Measurements from ENCODE around the gene CDH22.

The CDH22 gene, protein sequence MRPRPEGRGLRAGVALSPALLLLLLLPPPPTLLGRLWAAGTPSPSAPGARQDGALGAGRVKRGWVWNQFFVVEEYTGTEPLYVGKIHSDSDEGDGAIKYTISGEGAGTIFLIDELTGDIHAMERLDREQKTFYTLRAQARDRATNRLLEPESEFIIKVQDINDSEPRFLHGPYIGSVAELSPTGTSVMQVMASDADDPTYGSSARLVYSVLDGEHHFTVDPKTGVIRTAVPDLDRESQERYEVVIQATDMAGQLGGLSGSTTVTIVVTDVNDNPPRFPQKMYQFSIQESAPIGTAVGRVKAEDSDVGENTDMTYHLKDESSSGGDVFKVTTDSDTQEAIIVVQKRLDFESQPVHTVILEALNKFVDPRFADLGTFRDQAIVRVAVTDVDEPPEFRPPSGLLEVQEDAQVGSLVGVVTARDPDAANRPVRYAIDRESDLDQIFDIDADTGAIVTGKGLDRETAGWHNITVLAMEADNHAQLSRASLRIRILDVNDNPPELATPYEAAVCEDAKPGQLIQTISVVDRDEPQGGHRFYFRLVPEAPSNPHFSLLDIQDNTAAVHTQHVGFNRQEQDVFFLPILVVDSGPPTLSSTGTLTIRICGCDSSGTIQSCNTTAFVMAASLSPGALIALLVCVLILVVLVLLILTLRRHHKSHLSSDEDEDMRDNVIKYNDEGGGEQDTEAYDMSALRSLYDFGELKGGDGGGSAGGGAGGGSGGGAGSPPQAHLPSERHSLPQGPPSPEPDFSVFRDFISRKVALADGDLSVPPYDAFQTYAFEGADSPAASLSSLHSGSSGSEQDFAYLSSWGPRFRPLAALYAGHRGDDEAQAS

GRCh38 chr20:46308258-46309157 lies at the start of gene CDH22:
CDH22 (minus strand) TSS chr20:46308498; CDS start chr20:46251294, 57,204 bp downstream.
- peak; percentile 15 for DNase-seq

DNA sequence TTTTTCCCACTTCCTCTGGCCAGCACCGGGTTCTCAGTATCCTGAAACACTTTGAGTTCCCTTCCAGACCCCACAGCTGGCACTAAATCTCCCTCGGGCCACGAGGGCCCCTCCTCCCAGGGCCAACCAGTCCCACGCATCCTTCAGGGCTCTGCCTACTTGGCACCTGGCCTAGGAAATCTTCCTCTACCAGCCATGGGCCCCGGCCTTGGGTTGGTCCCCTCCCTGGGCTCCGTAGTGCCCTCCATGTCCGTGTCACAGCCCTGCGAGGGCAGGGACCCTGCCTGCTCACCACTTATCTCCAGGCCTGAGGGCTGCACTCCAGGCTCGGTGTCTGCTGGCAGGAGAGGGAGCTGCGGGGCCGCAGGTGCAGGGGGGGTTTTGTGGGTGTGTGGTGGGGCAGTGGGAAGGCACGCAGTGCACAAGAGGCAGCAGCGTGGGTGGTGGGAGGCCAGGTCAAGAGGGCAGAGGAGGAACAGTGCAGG lies 48.8 kb upstream of the CDH22 start:
- DNase-seq, result no peak

DNA sequence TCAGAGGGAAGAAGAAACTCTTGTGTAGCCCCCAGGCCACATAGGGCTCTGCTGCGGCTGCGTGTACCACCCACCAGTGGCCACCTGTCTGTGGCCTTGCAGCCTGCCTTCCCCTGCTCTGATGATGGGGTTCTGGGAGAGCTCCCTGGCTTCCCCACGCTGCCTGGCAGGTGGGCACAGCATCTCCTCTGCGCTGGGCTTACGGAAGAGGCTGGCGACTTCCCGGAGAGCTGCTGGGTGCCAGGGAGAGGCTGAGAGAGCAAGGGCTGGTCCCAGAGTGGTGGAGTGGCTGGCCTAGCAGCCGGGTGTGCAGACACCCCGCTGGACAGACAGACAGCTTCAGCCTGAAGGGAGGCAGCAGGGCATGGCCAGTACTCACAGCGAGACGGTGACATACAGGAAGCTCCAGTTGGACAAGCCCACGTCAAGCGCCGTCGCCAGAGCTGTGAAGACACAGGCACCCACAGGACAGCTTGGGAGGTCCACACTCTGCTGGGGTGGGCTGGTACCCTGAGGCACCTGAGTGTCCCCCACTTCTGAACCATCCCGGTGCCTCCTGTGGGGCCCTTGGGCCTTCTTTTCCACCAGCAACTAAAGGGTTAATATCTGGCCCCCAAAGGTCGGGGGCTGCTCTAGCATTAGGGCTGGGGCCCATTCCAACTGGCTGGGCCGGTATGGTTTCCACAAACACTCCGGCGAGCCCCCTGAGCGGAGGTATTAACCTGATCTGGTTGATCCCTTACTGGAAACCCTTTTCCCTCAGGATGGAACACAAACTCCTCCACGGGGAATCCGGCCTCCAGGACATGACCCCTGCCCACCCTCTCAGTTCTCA lies 48.1 kb upstream of the CDH22 start:
- no peak for DNase-seq

GRCh38 chr20:46355778-46356177 lies 47.5 kb upstream of the CDH22 start:
- no peak for DNase-seq

DNA sequence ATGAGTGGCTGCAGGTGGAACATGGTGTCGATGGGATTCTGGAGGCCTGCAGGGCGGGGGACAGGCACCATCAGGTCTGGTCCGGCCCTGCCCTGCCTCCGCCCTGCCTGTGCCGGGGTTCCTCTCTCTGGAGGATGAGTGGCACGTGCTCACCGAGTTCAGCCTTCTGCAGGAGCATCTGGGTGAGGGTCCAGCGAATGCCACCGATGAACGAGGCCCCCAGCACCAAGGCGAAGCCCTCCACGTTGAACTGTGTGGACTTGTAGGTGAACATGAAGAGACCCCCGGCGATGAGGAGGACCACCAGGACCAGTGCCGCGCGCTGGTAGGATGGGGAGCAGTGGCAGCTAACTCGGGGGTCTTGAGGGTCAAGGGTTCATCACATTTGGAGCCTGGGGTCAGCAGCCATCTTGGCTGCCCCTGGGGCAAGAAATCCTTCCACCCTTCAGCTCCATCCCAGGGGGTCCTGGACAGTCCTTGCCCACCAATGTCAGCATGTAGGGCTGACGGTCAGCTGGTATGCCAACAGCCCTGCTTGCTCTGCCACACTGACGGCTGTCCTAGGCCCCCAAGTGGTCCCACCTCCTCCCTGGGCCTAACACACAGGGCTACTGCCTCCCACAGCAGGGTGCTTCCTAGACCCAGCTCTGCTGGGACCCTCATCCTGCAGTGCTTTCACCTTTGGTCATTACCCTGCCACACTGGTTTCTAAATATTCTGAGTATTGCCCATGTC lies 46.8 kb upstream of the CDH22 start:
- no peak for DNase-seq

DNA sequence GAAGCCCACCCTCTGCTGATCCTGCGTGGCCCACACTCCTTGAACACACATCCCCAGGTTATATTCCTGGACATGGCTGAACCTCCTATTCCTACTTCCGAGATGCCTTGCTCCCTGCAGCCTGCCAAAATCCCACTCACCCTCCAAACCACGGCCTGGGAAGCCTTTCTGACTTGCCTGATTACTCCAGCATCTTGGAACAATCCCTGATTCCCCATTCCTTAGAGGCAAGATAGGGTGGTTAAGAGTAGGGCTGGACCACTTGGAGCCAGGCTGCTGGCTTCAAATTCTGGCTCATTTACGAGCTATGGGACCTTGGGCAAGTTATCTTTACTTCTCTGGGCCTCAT lies 45.9 kb upstream of the CDH22 start:
- DNase-seq, result no peak

DNA sequence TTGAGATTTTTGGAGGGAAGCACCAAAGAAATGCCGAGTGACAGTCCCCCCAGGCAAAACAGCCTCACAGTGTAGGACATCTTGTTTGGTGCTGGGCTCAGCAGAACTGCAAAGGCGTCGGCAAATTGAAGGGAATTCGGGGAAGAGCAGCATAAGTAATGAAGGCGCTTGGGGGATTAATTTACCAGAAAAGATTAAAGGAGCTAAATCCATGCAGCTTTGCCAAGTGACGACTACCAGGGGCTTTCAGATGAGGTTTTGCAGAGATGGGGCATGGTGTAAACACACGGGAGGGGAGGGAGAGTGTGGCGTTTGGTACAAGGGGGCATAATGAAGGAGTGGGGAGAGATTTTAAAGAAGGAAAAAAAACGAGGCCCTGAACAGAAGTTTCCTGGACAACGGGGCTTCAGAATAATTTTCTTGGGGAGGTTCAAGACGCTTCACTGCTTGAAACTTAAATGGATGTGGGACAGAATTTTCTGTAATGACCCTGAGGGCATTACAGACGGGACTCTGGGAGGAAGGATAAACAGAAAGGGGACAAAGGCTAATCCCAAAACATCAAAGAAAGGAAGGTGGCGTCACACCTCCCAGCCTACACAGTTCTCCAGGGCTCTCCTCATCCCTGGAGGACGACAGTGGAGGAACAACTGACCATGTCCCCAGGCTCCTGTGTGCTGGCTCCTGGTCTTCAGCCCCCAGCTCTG lies 45.4 kb upstream of the CDH22 start:
- DNase-seq, result no peak

- no peak for DNase-seq
Measured at GRCh38 chr20:46352370-46352938, 44.2 kb upstream of the CDH22 start.

DNA sequence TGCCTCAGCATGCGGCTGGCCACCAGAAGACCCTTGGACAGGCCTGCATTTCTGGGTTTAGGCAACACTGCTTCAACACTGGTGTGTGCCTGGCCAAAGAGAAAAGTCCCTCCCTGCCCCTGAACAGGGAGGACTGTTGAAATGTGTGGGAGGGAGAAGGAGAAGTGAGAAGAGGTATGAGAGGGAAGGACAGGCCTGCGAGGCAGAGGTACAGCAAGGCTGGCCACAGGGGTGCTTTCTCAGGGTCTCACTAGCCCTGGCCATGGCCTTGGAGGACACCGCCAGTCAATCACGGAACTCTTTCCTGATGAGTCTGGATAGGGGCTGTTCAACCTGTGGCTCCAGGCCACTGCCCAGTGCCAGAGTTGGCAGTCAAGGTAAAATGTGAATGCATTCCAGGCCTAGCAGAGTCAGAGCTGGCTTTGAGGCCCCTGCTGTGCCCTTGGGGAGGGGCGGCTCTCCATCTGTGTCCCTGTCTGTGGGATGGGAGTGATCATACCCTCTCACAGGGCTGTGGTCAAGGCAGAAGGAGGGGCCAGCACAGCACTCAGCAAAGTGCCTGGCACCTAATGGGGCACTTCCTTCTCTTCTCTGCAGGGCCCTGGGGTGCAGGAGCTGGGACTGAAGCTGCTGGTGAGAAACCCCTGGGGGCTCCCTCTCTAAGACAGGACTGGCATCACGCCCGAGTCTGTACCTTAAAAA lies 43.2 kb upstream of the CDH22 start:
- DNase-seq, result no peak

DNA sequence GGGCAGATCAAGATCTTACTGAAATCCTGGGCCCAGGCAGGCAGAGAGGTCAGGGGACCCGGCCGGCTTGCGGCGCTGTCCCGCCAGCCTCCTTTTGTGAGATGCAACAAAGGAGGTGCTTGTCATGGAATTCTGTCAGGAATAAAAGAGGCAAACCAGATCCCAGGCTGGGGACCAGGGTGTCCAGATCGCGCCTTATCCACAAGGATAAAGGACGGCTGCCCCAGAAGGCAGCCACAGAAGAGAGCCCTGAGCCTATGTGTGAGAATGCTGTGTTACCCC lies 42.6 kb upstream of the CDH22 start:
- no peak for DNase-seq

DNA sequence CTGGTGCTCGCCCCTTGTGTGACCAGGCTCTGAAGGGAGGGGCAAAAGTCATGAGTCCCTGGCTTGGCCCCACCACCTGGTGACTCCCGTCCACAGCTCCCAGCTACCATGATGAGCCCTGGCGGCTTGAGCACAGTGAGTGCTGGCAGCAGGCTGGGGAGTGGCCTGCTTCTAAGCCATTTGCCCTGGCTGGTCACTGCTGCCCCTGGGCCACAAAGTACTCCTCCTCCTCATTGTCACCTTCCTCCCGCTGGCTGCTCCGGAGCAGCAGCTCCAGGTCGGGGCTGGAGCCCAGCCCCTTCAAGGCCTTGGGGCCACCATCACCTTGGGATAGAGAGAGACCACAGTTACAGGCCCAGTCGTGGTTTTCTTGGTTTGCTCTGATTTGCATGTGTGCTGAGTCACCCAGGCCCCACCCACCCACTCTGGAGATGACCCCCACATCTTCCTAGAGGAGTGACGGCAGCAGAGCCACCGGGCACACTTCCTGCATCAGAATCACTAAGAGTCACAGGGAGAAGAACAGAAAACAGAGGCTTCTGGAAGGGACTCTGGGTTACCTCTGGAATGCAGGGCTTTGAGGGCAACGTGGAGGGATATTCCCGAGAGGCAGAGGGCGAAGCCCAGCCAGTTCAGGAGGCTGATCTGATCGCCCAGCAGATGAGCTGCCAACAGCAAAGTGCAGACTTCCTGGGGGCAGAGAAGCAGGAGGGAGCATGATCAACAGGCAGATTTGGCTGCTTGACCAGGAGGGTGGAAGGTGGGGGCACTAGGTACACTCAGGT lies 42.1 kb upstream of the CDH22 start:
- DNase-seq, result peak; percentile 89

DNA sequence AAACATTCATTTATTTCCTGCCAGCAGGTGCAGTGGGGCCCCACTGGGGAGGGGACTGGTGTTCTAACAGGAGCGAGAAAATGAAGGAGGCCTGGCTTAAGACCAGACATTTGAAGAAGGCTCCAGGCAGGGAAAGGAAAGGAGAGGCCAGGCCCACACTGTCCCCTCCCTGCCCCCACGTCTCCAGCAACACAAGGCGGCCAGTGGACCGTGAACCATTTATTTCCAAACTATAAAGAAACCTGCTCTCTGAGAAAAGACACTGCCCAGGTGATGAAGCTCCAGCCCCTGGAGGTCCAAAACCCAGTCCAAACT lies 41.4 kb upstream of the CDH22 start:
- DNase-seq, result no peak

- peak; percentile 37 for DNase-seq
Measured at GRCh38 chr20:46349035-46349741, 40.9 kb upstream of the CDH22 start.

- peak; percentile 21 for DNase-seq
Measured at GRCh38 chr20:46347841-46348803, 39.8 kb upstream of the CDH22 start.

DNA sequence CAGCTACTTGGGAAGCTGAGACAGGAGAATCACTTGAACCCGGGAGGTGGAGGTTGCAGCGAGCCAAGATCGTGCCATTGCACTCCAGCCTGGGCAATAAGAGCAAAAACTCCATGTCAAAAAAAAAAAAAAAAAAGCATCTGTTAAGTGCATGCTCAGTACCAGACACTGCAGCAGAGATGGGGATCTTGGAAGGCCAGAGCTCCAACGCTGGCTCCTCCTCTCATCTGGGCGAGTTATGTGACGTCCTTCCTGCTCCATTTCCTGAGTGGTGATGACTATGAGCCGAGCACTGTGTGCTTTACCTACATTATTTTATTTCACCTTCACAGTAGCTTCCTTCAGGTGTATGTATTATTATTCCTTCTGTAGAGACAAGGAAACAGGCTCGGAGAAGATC lies 38.5 kb upstream of the CDH22 start:
- DNase-seq, result no peak

DNA sequence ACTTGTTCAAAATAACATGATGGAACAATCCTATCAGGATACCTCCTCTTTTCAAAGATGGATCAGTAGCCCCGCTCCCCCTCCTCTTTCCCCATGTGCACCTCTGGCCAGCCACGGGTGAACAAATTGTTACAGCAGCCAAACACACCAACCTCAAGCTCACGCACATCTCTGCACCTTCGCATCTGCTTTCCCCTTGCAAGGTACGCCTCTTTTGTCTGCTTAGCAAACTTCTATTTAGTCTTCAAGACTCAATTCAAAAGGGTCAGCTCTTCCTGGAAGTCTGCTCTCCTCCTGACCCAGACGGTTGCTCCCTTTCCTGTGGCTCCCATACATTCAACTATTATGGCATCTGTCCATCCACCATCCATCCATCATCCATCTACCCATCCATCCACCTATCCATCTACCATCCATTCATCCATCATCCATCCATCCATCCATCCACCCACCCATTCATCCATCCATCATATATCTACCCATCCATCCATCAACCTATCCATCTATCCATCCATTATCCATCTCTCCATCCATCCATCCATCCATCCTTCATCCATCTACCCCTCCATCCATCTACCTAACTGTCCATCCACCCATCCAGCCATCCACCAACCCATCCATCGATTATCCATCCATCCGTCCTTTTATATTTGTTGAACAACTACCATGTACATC lies 36.3 kb upstream of the CDH22 start:
- DNase-seq, result no peak

DNA sequence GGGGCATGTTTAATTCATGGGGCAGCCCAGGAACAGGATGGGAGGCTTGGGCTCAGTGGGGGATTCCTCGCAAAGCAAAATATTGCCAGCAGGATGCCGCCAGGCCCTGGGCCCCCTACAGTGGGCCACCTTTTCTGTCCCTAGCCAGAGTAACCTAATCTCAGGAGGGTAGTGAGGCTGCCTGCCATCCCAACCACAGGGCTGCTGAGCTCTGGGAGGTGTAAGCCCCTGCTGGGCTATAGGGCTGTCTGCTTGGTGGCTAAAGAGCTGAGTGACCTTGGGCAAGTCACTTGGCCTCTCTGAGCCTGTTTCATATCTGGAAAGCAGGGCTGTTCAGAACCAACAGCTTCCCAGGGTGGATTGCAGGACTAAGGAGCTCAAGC lies 35.7 kb upstream of the CDH22 start:
- DNase-seq, result no peak
